Fibroblast of lung (primary cell): ENCODE data around the gene PGM5. TPM values are rescaled to one million over a fixed set of nuclear protein-coding genes. Genes with fewer than 3 reads are reported as not detected.

Source experiments
- DNase-seq, 2 donors: peaks; one replicate each; pipeline versions ENCODE4 v3.0.0 to v3.0.0-alpha.2; 2010; ENCODE audit warnings: low read depth in 2 of 2
- H2AFZ ChIP-seq: 2 replicates; pipeline ENCODE4 v1.5.1; 2012; ENCODE audit warnings: low read length, control low read depth, inconsistent platforms
- H3K27ac ChIP-seq: 2 replicates; pipeline ENCODE4 v1.5.1; 2011; ENCODE audit warnings: low read length, control low read depth; ENCODE audit not compliant: insufficient read depth
- H3K27me3 ChIP-seq: 2 replicates; pipeline ENCODE4 v1.5.1; 2011; ENCODE audit warnings: mild to moderate bottlenecking, low read length; ENCODE audit not compliant: control insufficient read depth, insufficient read depth
- H3K36me3 ChIP-seq: 2 replicates; pipeline ENCODE4 v1.5.1; 2011; ENCODE audit warnings: low read length; ENCODE audit not compliant: control insufficient read depth, insufficient read depth
- H3K4me1 ChIP-seq: 2 replicates; pipeline ENCODE4 v1.5.1; 2011; ENCODE audit warnings: low read length; ENCODE audit not compliant: control insufficient read depth, insufficient read depth; ENCODE audit errors: extremely low read depth
- H3K4me2 ChIP-seq: 2 replicates; pipeline ENCODE4 v1.5.1; 2011; ENCODE audit warnings: low read length, control low read depth; ENCODE audit not compliant: insufficient read depth; ENCODE audit errors: extremely low read depth
- H3K4me3 ChIP-seq, 4 experiments: fragments of 200-600 bp in 1 of 4; sonication (generic) in 1 of 4; replicated peaks in 1 of 4; 2 replicates each; pipeline ENCODE4 v1.5.1; 2011 to 2016; ENCODE audit warnings: low read length in 4 of 4, low read depth in 3 of 4, mild to moderate bottlenecking in 3 of 4, control low read depth in 2 of 4, inconsistent platforms in 1 of 4, mixed read lengths in 1 of 4; ENCODE audit not compliant: insufficient read depth in 1 of 4; ENCODE audit errors: control extremely low read depth in 1 of 4
- H3K79me2 ChIP-seq: 2 replicates; pipeline ENCODE4 v1.5.1; 2012; ENCODE audit warnings: mild to moderate bottlenecking, low read length, inconsistent platforms; ENCODE audit not compliant: control insufficient read depth, insufficient read depth
- H3K9ac ChIP-seq: 2 replicates; pipeline ENCODE4 v1.5.1; 2011; ENCODE audit warnings: mild to moderate bottlenecking, low read length, control low read depth; ENCODE audit not compliant: insufficient read depth
- H3K9me3 ChIP-seq: 2 replicates; pipeline ENCODE4 v1.5.1; 2012; ENCODE audit warnings: low read depth, low read length; ENCODE audit not compliant: control insufficient read depth, insufficient read depth
- H4K20me1 ChIP-seq: 2 replicates; pipeline ENCODE4 v1.5.1; 2011; ENCODE audit warnings: low read length; ENCODE audit not compliant: control insufficient read depth, insufficient read depth; ENCODE audit errors: extremely low read depth
- CTCF ChIP-seq, 2 donors: IDR thresholded peaks in 1 of 2; conservative IDR thresholded peaks in 1 of 2; 1 replicate in 1 of 2; 2 replicates in 1 of 2; pipeline ENCODE4 v1.5.1; 2011 to 2012; ENCODE audit warnings: low read length in 2 of 2, control low read depth in 1 of 2, inconsistent platforms in 1 of 2, low read depth in 1 of 2, mild to moderate bottlenecking in 1 of 2
- EZH2 ChIP-seq: IDR thresholded peaks from 2 replicates; pipeline ENCODE4 v1.5.1; 2012; ENCODE audit warnings: low read length, control low read depth, mild to moderate bottlenecking; ENCODE audit errors: missing control alignments
- polyA plus RNA-seq, 2 donors: library from polyadenylated mRNA; depleted of rRNA in 1 of 2; stranded (reverse) in 1 of 2; unstranded in 1 of 2; fragments of >200 nt; gene quantifications; 2 replicates each; pipeline ENCODE4 v1.2.1, GENCODE V29; 2011 to 2012; ENCODE audit warnings: missing spikeins in 1 of 2
- total RNA-seq: library from RNA; depleted of rRNA; stranded (reverse); fragments of >200 nt; gene quantifications from 2 replicates; pipeline ENCODE4 v1.2.1, GENCODE V29; 2014

PGM5 gene
- total and polyA plus RNA-seq, 2 donors (not counting 1 experiment from before 2014, with no cell fraction given), result 42.6 to 113 TPM

GRCh38 chr9:68472119-68472518 lies 115.7 kb downstream of the PGM5 start:
- Histone ChIP-seq H3K79me2 (no peaks in the 10 kb centered on the region), H3K4me1 (peaks cover 2% of the 10 kb centered on the region), H3K4me2 (no peak overlapping the region), H4K20me1 (no peaks in the 10 kb centered on the region), H3K9me3 (no peaks in the 10 kb centered on the region), H3K27me3 (no peaks in the 10 kb centered on the region), H3K4me3 (no peak overlapping the region), H3K27ac (no peak overlapping the region), H2AFZ (no peak overlapping the region), H3K36me3 (no peaks in the 10 kb centered on the region), H3K9ac (no peak overlapping the region)
- TF ChIP-seq CTCF (conservative IDR thresholded peaks at IDR 0.05 in 1 of 2, IDR thresholded peaks at IDR 0.05 in 1 of 2; ENCODE audit: low read depth in 1 of 2, low read length in 2 of 2) (no peak), EZH2 (no peak)
- DNase-seq, result no peak

GRCh38 chr9:68473790-68474189 lies 117.4 kb downstream of the PGM5 start:
- no peak overlapping the region for H3K4me3 ChIP-seq
- H3K9me3 ChIP-seq, result no peaks in the 10 kb centered on the region
- H3K36me3 ChIP-seq, result no peaks in the 10 kb centered on the region
- no peaks in the 10 kb centered on the region for H3K79me2 ChIP-seq
- DNase-seq, result no peak
- H3K9ac ChIP-seq, result no peak overlapping the region
- H2AFZ ChIP-seq, result no peak overlapping the region
- no peak overlapping the region for H3K27ac ChIP-seq
- H4K20me1 ChIP-seq, result no peaks in the 10 kb centered on the region
- TF ChIP-seq EZH2 (no peak), CTCF (conservative IDR thresholded peaks at IDR 0.05 in 1 of 2, IDR thresholded peaks at IDR 0.05 in 1 of 2; ENCODE audit: low read depth in 1 of 2, low read length in 2 of 2) (no peak)
- peaks cover 2% of the 10 kb centered on the region for H3K4me1 ChIP-seq
- H3K27me3 ChIP-seq, result no peaks in the 10 kb centered on the region
- no peak overlapping the region for H3K4me2 ChIP-seq

GRCh38 chr9:68476422-68476821 lies 120.0 kb downstream of the PGM5 start:
- H4K20me1 ChIP-seq, result no peaks in the 10 kb centered on the region
- H3K36me3 ChIP-seq, result no peaks in the 10 kb centered on the region
- no peak for TF ChIP-seq CTCF (conservative IDR thresholded peaks at IDR 0.05 in 1 of 2, IDR thresholded peaks at IDR 0.05 in 1 of 2; ENCODE audit: low read depth in 1 of 2, low read length in 2 of 2)
- no peak for TF ChIP-seq EZH2
- H3K4me2 ChIP-seq, result no peak overlapping the region
- no peak for DNase-seq
- H3K4me1 ChIP-seq, result peaks cover 5% of the 10 kb centered on the region
- no peak overlapping the region for H3K4me3 ChIP-seq
- H3K9me3 ChIP-seq, result no peaks in the 10 kb centered on the region
- no peak overlapping the region for H3K9ac ChIP-seq
- H3K27ac ChIP-seq, result no peak overlapping the region
- H3K79me2 ChIP-seq, result no peaks in the 10 kb centered on the region
- no peak overlapping the region for H2AFZ ChIP-seq
- H3K27me3 ChIP-seq, result no peaks in the 10 kb centered on the region
